Central memory CD8-positive, alpha-beta T cell (primary cell): ENCODE data around the gene HOXB9.

Experiments
- ATAC-seq: fragments of 150-1000 bp; cut with Tn5 transposase; replicated peaks from 2 replicates; pipeline ENCODE4 v1.10.0; 2022; ENCODE audit warnings: mild to moderate bottlenecking, moderate FRiP score, moderate number of reproducible peaks; ENCODE audit not compliant: poor library complexity, severe bottlenecking; ENCODE audit errors: extremely low read depth
- DNase-seq, 2 donors: peaks; one replicate each; pipeline ENCODE4 v3.0.0; 2021; ENCODE audit warnings: low spot score in 2 of 2
- H3K27ac Mint-ChIP-seq: one replicate; pipeline ENCODE4 v1.8.0; 2022; ENCODE audit warnings: low read depth, mild to moderate bottlenecking, moderate library complexity, mixed read lengths
- H3K27me3 Mint-ChIP-seq: one replicate; pipeline ENCODE4 v1.8.0; 2022; ENCODE audit warnings: mixed read lengths
- H3K36me3 Mint-ChIP-seq: one replicate; pipeline ENCODE4 v1.8.0; 2022; ENCODE audit warnings: mild to moderate bottlenecking, moderate library complexity, mixed read lengths; ENCODE audit not compliant: insufficient read depth
- H3K4me1 Mint-ChIP-seq: one replicate; pipeline ENCODE4 v1.8.0; 2022; ENCODE audit warnings: mixed read lengths
- H3K4me3 Mint-ChIP-seq: one replicate; pipeline ENCODE4 v1.8.0; 2022; ENCODE audit warnings: mild to moderate bottlenecking, moderate library complexity, mixed read lengths
- H3K9me3 Mint-ChIP-seq: one replicate; pipeline ENCODE4 v1.8.0; 2022; ENCODE audit warnings: mixed read lengths

Gene HOXB9

DNA sequence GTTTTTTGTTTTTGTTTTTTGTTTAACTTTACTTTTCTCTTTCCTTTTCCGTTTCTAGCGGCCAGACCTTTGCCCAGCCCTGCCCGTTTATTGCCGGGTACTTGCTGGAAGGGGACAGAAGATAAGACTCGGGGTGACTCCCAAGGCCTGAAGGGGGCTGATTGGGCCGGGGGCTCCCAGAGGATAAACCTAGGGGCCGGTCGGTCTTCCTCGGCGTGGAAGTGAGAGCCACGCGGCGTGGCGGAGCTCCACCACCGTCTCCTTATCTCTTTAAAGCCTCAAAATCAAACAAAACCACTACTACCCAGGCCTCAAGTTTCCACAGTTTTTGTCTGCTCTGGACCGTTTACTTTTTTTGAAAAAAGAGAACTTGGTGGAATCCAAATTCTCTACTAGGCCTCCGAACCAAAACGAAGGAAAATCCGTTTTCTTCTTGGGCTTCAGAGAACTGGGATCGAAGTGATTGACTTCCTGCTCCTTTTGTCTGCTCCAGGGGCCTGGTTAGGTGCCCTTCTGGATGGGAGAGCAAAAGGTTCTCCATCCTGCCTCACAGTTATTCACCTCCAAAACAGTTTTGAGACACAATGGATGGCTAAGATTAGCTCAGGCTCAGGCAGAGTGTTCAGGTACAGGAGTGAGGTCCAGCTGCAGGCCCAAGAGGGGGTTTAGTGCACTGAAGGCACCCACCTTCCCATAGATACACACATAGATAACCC lies 8.5 kb upstream of the HOXB9 start:
- Mint-ChIP-seq H3K9me3 (no peaks in the 10 kb centered on the region), H3K27me3 (peaks cover 79% of the 10 kb centered on the region), H3K4me1 (peaks cover 6% of the 10 kb centered on the region), H3K4me3 (peak overlapping the region; percentile 54), H3K27ac (no peak overlapping the region), H3K36me3 (peaks cover 4% of the 10 kb centered on the region)
- DNase-seq (no peak), ATAC-seq (no peak)

DNA sequence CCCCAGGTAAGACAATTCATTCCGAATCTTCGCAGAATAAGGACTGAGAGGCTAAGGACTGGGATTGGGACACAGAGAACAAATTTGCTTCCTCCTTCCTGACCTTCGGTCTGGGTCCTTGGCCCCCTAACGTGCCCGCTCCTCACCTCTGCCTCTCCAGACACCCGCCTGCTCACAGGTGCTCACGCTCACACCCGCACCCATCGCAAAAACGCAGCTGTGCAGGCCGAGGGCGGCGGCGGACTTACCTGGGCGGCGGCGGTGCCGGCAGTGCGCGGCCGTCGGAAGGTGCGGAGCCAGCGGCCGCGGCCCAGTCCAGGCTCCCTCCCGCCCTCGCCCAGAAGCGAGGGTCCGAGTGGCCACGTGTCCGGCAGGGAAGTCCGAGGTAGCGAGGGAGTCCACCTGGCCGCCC lies 7.1 kb upstream of the HOXB9 start:
- ATAC-seq, result no peak
- Mint-ChIP-seq H3K4me3 (peak overlapping the region; percentile 16), H3K27me3 (peaks cover 88% of the 10 kb centered on the region), H3K9me3 (no peaks in the 10 kb centered on the region), H3K27ac (no peak overlapping the region), H3K36me3 (peaks cover 4% of the 10 kb centered on the region), H3K4me1 (peaks cover 6% of the 10 kb centered on the region)
- no peak for DNase-seq

DNA sequence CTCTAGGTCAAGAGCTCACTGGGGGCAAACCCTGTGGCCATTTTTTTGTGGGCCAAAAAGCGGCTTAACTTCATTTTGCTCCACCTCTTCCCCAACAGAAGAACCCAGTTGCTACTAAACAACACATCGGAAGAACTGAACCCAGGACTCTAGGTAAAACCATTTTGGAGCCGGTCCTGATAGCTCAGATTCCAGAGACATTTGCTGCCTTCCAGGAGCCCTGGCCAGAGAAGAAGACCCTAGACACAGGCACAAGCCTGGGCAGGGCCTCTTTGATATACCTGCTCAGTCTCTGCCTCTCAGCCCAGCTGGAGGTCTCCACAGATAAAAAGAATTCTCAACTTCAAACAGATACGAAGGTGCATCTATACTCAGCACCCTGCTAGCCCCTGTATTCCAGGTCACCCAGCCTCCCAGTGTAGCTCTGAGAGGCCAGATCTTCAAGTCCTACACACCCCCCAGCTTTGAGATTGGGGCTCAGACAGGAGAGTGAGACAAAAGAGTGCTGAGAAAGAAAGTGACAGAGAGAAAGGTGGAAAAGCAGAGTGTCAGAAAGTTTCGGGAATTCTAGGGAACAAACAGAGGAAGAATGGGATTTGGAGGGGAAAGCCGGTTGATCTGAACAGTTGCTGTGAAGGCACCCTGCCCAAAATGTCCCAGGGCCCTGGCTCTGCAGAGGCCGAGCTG lies 6.6 kb upstream of the HOXB9 start:
- H3K4me1 Mint-ChIP-seq, result peaks cover 6% of the 10 kb centered on the region
- ATAC-seq, result no peak
- no peak overlapping the region for H3K27ac Mint-ChIP-seq
- peak overlapping the region; percentile 16 for H3K4me3 Mint-ChIP-seq
- H3K36me3 Mint-ChIP-seq, result peaks cover 4% of the 10 kb centered on the region
- H3K9me3 Mint-ChIP-seq, result no peaks in the 10 kb centered on the region
- peaks cover 91% of the 10 kb centered on the region for H3K27me3 Mint-ChIP-seq
- DNase-seq, result no peak

DNA sequence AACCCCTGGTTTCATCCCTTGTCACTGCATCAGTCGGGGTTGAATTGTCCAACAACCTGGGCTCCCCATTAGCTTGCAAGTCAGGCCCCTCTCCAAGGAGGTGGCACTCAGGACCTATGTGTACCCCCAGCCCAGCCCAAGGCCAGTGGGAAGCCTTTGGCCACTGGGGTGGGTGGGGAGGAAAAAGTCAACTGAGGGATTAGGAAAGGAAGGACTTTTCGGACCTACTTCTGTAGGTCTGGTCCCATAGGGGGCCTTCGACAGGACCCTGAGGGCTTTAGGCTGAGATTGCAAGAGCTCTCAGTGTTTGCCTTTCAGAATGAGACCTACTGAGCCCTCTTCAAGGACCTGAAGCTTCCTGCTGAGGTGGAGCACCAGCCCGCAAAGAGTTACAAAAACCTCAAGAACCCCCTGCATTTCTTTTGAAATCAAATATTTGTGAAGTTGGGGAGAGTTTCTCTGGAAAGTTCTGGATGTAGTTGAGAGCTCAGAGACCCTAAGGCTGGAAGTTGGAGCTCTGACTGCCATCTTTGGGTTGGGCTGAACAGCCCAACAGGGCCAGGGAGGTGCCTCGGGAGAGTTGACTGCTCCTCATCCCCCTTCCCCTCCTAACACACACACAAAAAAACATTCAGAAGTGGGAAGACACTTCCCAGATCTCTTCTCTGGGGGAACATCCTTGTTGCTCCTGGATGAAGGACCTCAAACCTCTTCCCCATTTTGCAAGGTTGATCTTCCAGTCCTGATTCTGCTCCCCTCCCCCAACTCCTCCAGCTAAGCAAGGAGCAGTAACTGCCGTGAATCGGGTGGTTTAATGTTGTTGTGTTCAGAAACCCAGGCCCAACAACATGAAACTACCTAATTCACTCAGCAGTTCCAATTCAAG lies 5.8 kb upstream of the HOXB9 start:
- Mint-ChIP-seq H3K36me3 (peaks cover 4% of the 10 kb centered on the region), H3K4me1 (peaks cover 6% of the 10 kb centered on the region), H3K4me3 (no peak overlapping the region), H3K27me3 (peaks cover 91% of the 10 kb centered on the region), H3K27ac (no peak overlapping the region), H3K9me3 (no peaks in the 10 kb centered on the region)
- ATAC-seq (no peak), DNase-seq (no peak)

DNA sequence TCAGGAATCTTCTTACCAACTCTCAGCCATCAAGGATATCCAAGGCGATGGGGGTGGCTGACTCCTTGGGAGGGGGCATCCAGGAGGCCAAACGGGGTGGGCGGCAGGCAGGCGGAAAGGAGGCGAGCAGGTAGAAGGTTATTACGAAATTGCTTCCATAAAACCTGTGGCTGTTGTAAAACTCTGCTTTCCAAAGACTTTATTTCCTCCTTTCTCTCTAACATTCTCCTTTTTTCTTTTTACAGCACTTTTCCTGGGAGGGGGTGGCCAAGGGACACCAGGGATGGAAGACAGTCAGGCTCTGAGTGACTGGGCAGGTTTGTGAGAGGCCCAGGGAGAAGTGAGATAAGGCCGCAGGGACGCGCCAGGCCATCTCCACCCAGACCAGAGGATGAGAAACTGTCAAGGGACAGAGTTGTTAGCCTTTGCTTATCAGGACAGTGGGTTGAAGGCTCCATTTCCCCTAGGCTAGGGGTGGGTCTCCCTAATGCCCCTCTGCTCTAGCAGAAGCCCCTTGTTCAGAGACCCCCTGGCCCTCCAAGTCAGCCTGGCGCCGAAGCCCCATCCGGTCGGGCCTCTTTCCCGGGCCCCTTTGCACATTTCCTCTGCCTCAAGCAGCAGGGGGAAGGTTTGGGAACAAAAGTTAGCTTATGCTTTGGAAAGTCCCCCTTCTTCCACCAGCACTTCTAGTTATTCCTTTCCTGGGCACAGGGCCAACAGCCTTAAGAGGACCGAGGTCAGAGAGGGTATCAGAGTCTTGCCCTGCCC lies 5.0 kb upstream of the HOXB9 start:
- peaks cover 91% of the 10 kb centered on the region for H3K27me3 Mint-ChIP-seq
- peaks cover 10% of the 10 kb centered on the region for H3K4me1 Mint-ChIP-seq
- ATAC-seq (no peak), DNase-seq (no peak)
- no peak overlapping the region for H3K4me3 Mint-ChIP-seq
- no peaks in the 10 kb centered on the region for H3K9me3 Mint-ChIP-seq
- no peak overlapping the region for H3K27ac Mint-ChIP-seq
- H3K36me3 Mint-ChIP-seq, result peaks cover 3% of the 10 kb centered on the region

DNA sequence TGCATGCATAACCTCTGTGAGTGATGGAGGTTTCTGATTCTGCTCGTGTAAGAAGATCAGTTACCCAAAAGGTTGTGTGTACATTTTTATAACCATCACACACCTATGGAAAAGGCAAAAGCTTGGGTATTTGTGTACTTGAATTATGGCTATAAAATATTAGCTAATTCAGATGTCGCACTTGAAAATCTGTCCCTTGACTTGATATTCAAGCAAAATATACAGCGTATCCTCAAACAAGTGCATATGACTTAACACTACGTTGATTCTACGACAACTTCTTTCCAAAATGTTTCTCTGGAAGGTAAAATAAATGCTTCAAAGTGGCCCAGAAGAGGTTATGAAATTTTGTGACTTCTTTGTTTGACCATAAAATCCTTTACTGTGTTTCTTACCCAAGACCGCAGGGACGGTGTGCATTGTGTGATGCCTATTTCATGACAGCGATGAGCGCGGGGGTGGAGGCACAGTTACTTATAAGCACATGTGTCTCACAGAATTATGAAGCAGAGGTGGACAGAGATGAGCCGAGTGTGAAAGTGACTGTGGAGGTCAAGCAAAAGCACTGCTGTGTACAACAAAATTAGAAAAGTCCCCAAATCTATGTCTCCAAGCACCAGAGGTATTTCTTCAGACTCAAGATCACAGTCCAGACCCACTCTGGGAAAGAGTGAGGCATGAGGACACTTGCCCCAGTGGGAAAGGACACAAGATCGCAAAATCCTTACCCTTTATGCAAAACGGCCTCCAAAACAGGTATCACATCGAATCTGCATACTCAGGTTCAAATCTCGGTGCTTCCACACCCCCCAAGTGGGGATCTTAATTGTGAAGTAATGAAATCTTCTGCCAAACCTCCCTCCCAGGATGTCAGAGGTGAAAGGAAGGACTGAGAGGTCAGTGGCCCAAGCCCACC lies 4.1 kb upstream of the HOXB9 start:
- peaks cover 16% of the 10 kb centered on the region for H3K4me1 Mint-ChIP-seq
- ATAC-seq, result no peak
- H3K36me3 Mint-ChIP-seq, result peaks cover 2% of the 10 kb centered on the region
- no peaks in the 10 kb centered on the region for H3K9me3 Mint-ChIP-seq
- no peak overlapping the region for H3K27ac Mint-ChIP-seq
- H3K27me3 Mint-ChIP-seq, result peaks cover 91% of the 10 kb centered on the region
- H3K4me3 Mint-ChIP-seq, result no peak overlapping the region
- no peak for DNase-seq

DNA sequence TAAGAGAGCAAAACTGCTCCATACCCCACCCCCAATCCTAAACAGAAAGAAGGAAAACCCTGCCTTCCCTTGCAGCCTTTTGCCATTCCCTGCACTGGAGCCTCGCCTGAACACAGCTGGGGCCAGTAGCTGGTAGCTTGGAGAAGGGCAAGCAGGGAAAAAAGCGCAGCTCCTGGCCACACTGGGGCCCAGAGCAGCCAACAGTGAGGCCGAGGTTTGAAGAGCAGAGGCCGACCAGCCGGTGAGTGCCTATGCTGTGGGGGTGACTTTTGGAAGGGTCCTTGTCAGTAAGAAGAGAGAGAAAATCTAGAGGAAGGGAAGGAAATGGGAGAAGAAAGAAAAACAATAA lies 3.2 kb upstream of the HOXB9 start:
- ATAC-seq (no peak), DNase-seq (no peak)
- Mint-ChIP-seq H3K4me1 (peaks cover 16% of the 10 kb centered on the region), H3K27me3 (peaks cover 87% of the 10 kb centered on the region), H3K27ac (no peak overlapping the region), H3K9me3 (no peaks in the 10 kb centered on the region), H3K36me3 (peaks cover 2% of the 10 kb centered on the region), H3K4me3 (no peak overlapping the region)

DNA sequence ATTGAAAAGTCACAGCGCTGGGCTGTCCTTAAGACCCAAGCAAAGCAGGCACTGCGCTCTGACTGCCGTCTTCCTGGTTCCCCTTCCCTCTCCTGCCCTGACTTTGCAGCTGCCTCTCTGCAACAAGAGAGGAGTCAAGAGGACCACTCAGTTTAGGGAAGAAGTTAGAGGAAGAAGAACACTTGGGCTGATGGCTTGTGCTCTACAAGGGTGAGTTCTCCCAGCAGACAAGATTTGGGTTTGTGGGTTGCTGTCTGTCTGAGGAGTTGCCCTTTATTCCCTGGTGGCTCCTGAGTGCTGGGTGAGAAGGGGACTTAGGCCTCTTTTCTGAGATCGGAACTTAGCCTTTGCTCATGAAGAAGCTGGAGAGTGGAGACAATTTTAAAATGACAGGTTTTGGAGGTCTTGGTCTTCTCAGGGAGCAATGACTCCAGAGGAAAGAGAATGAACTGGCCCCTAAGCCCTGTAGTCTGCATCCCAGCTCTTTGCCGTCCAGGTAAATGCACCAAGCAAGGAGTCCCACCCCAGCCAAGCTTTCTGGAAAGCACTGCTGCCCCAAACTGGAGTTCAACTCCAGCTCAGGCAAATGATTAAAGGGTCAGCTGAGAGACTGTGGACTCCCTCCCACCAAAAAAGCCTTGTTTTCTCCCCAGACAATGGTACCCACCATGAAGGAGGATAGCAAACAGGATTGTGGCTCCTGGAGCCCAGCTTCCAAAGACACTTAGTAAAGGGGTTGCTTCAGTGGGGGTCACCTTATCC lies 2.7 kb upstream of the HOXB9 start:
- no peak for ATAC-seq
- H3K27ac Mint-ChIP-seq, result no peak overlapping the region
- peaks cover 92% of the 10 kb centered on the region for H3K27me3 Mint-ChIP-seq
- peaks cover 16% of the 10 kb centered on the region for H3K4me1 Mint-ChIP-seq
- DNase-seq, result no peak
- no peak overlapping the region for H3K4me3 Mint-ChIP-seq
- H3K36me3 Mint-ChIP-seq, result peaks cover 2% of the 10 kb centered on the region
- H3K9me3 Mint-ChIP-seq, result no peaks in the 10 kb centered on the region

DNA sequence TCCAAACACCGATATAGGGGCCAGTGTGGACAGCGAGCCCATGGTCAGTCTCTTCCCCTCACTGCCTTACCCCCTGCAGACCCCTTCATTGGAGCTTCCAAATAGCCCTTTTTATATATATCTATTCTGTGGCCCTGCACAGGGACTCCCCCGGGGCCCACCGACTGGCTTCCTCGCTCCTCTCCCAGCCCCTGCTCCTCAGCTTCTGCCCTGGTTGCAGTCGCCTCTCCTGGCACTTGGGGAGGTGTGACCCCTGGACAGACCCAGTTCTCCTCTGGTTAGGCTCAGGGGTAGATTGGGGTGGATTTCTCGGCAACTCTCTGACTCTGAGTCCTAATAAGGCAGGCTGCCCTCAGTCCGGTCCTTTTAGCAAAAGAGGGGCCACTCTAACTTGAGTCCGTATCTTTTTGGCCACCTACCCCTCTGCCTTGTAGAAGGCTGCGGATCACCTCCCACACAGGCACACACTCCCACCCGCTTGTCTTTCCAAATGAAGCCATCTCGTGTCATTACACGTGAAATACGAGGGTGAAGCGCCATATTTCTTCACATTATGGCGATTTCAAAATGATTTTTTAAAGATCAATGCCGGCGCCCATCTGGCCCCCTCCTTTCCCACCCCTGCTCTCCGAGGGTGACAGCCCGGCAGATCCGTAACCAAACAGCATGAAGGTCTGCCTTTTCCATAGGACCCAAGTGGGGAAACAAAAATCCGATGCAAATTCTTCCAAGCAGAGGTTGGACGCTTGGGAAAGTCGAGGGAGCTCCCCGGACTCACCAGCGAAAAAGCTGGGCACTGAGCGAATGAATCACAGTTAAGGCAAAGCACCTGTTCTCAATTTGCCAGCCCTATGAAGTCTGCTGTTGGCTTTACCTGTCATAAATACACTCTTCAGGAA lies 1.7 kb upstream of the HOXB9 start:
- H3K27ac Mint-ChIP-seq, result no peak overlapping the region
- H3K27me3 Mint-ChIP-seq, result peaks cover 96% of the 10 kb centered on the region
- peaks cover 16% of the 10 kb centered on the region for H3K4me1 Mint-ChIP-seq
- H3K36me3 Mint-ChIP-seq, result peaks cover 2% of the 10 kb centered on the region
- no peak for ATAC-seq
- no peak for DNase-seq
- no peaks in the 10 kb centered on the region for H3K9me3 Mint-ChIP-seq
- H3K4me3 Mint-ChIP-seq, result peak overlapping the region; percentile 14

DNA sequence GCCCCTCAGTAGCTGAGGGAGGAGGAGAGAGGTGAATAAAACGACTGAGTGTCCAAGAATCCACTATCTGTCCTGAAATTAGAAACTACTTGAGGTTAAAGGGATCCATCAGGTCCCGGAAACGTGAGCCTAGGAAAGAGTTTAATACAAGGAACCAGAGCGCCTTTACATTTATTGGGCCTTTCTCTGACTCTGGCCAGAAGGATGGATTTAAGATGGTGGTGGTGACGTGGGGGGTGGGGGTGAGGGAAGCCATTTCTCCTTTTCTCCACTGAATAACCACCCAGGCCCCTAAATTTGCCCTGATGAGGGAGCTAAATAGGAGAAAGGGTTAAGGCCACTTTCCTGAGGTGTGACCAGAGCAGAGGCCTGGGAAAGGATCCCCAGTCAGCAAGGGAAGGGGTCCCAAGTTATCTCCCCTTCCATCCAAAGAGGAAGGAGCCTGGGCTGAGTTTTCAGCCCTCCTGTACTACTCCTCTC lies 1.0 kb upstream of the HOXB9 start:
- Mint-ChIP-seq H3K36me3 (peaks cover 2% of the 10 kb centered on the region), H3K4me3 (peak overlapping the region; percentile 82), H3K27ac (no peak overlapping the region), H3K4me1 (peaks cover 16% of the 10 kb centered on the region), H3K9me3 (no peaks in the 10 kb centered on the region), H3K27me3 (peaks cover 96% of the 10 kb centered on the region)
- ATAC-seq (no peak), DNase-seq (no peak)
